K562 (cell line): ENCODE data around the gene MEF2D. TPM values are rescaled to one million over a fixed set of nuclear protein-coding genes. Genes with fewer than 3 reads are reported as not detected.

Experiments used
- ATF4 ChIP-seq: fragments of 450-650 bp; formaldehyde crosslinking; IDR thresholded peaks from 2 replicates; pipeline ENCODE4 v1.4.0; 2022; ENCODE audit warnings: mild to moderate bottlenecking, moderate library complexity
- FOXP1 ChIP-seq: sonication (generic); formaldehyde crosslinking; IDR thresholded peaks from 2 replicates; pipeline ENCODE4 v1.8.0; 2022; ENCODE audit warnings: mild to moderate bottlenecking, missing genetic modification reagents
- HMGXB4 ChIP-seq: sonication (generic); formaldehyde crosslinking; IDR thresholded peaks from 2 replicates; pipeline ENCODE4 v1.8.1; 2023; ENCODE audit warnings: mild to moderate bottlenecking, missing genetic modification reagents
- IRF1 ChIP-seq: sonication (generic); formaldehyde crosslinking; IDR thresholded peaks from 2 replicates; pipeline ENCODE4 v1.8.0; 2022; ENCODE audit warnings: missing genetic modification reagents, mild to moderate bottlenecking, borderline replicate concordance
- JUN ChIP-seq, 2 experiments: sonication (generic) in 1 of 2; formaldehyde crosslinking in 1 of 2; IDR thresholded peaks; 2 replicates each; pipeline versions ENCODE4 v1.6.1 to v1.8.0; 2012 to 2022; ENCODE audit warnings: borderline replicate concordance in 2 of 2, mild to moderate bottlenecking in 2 of 2, improper control_type of control experiment in 1 of 2, low read depth in 1 of 2, low read length in 1 of 2, missing genetic modification reagents in 1 of 2
- MAFG ChIP-seq: fragments of 450-650 bp; conservative IDR thresholded peaks from 2 replicates; pipeline ENCODE4 v1.6.1; 2016; ENCODE audit warnings: missing genetic modification characterization, missing compliant biosample characterization
- NBN ChIP-seq: fragments of 450-650 bp; IDR thresholded peaks from 2 replicates; pipeline ENCODE4 v1.6.1; 2016; ENCODE audit warnings: low read depth, mild to moderate bottlenecking
- NCOA2 ChIP-seq, 2 experiments: fragments of 450-650 bp; IDR thresholded peaks; 2 replicates each; pipeline ENCODE4 v1.6.1; 2018; ENCODE audit warnings: mild to moderate bottlenecking in 2 of 2, moderate library complexity in 1 of 2; ENCODE audit not compliant: partially characterized antibody in 2 of 2
- POLR3A ChIP-seq: IDR thresholded peaks from 2 replicates; pipeline ENCODE4 v1.6.1; 2011; ENCODE audit warnings: borderline replicate concordance, mild to moderate bottlenecking, moderate library complexity; ENCODE audit not compliant: insufficient read length, insufficient read depth; ENCODE audit errors: extremely low read depth
- POLR3G ChIP-seq: IDR thresholded peaks from 2 replicates; pipeline ENCODE4 v1.6.1; 2011; ENCODE audit not compliant: insufficient read length, insufficient replicate concordance; ENCODE audit errors: extremely low read depth
- RBM22 ChIP-seq: fragments of 200-400 bp; formaldehyde crosslinking; IDR thresholded peaks from 2 replicates; pipeline ENCODE4 v1.6.1; 2018; ENCODE audit warnings: low read length, low read depth; ENCODE audit not compliant: poor library complexity, severe bottlenecking
- RBM39 ChIP-seq: fragments of 200-400 bp; formaldehyde crosslinking; optimal IDR thresholded peaks from 2 replicates; pipeline ENCODE3; 2018; ENCODE audit warnings: low read depth, low read length
- SIRT6 ChIP-seq: IDR thresholded peaks from one replicate; pipeline ENCODE4 v1.6.1; 2012; ENCODE audit warnings: low read depth, mild to moderate bottlenecking, control low read depth, inconsistent platforms, low read length, moderate library complexity
- SRF ChIP-seq, 2 experiments: fragments of 250-450, 450-650 bp in 1 of 2; sonication (Bioruptor Pico) in 1 of 2; sonication (generic) in 1 of 2; formaldehyde crosslinking; IDR thresholded peaks; 2 replicates each; pipeline versions ENCODE4 v1.5.0 to v1.5.1; 2020 to 2022; ENCODE audit warnings: mild to moderate bottlenecking in 1 of 2, missing genetic modification reagents in 1 of 2
- ZBTB11 ChIP-seq, 3 experiments: fragments of 200-800 bp in 1 of 3; fragments of 250-450 bp in 1 of 3; fragments of 450-650 bp in 1 of 3; sonication (Bioruptor Pico) in 1 of 3; sonication (Bioruptor generic) in 1 of 3; formaldehyde crosslinking in 1 of 3; IDR thresholded peaks; 2 replicates each; pipeline versions ENCODE4 v1.6.1 to v1.8.0; 2016 to 2022; ENCODE audit warnings: mild to moderate bottlenecking in 2 of 3, missing genetic modification characterization in 2 of 3, missing compliant biosample characterization in 1 of 3, moderate library complexity in 1 of 3
- ZFP36 ChIP-seq: fragments of 150-350 bp; IDR thresholded peaks from 2 replicates; pipeline ENCODE4 v1.6.1; 2018; ENCODE audit warnings: low read length, low read depth; ENCODE audit not compliant: partially characterized antibody
- ZFPM2 ChIP-seq: fragments of 250-450 bp; sonication (Bioruptor Pico); IDR thresholded peaks from 2 replicates; pipeline ENCODE4 v1.5.1; 2022; ENCODE audit warnings: mild to moderate bottlenecking
- ZNF232 ChIP-seq: sonication (generic); formaldehyde crosslinking; IDR thresholded peaks from 2 replicates; pipeline ENCODE4 v1.8.0; 2022; ENCODE audit warnings: mild to moderate bottlenecking, missing genetic modification reagents
- ZNF764 ChIP-seq: fragments of 250-450 bp; sonication (Bioruptor Pico); IDR thresholded peaks from 2 replicates; pipeline ENCODE4 v1.4.0; 2020; ENCODE audit warnings: low read depth, mild to moderate bottlenecking, moderate library complexity
- polyA plus RNA-seq, 8 experiments: library from polyadenylated mRNA; depleted of rRNA in 4 of 8; stranded (reverse) in 5 of 8; unstranded in 3 of 8; fragments of >200 nt; fragmentation: Nextera tagmentation in 2 of 8; fragmentation: Illumina TruSeq in 1 of 8; extraction: Ambion mirVana in 2 of 8; extraction: Trizol in 1 of 8; gene quantifications; 2 replicates each; pipeline versions ENCODE4 v1.2.1 to v1.2.3, GENCODE V29; 2011 to 2014; ENCODE audit warnings: inconsistent platforms in 1 of 8, missing spikeins in 1 of 8
- total RNA-seq, 7 experiments: library from RNA; depleted of rRNA in 6 of 7; stranded (reverse); fragments of >200 nt in 6 of 7; fragmentation: Illumina TruSeq in 2 of 7; extraction: Trizol in 2 of 7; gene quantifications; 2 replicates each; pipeline versions ENCODE4 v1.2.1 to v1.2.3, GENCODE V29; 2011 to 2021; ENCODE audit warnings: low replicate concordance in 1 of 7

Gene MEF2D
- total and polyA plus RNA-seq, 9 of the 15 experiments (the other 6 are each of a cell fraction or from before 2014, with no cell fraction given) = 0.10 to 19.5 (median 2.6) TPM

- TF ChIP-seq IRF1 (no peak), SRF (CRISPR knock-in tag; IDR thresholded peaks at IDR 0.05) (no peak), NBN (no peak), HMGXB4 (no peak), POLR3G (no peak), RBM22 (no peak), FOXP1 (CRISPR knock-in tag) (no peak), JUN (IDR thresholded peaks at IDR 0.05; ENCODE audit: borderline replicate concordance, low read depth, low read length) (0 out of 2 replicates have a peak, but pooled peaks have one; percentile 1), JUN (CRISPR knock-in tag; IDR thresholded peaks at IDR 0.05; ENCODE audit: borderline replicate concordance) (no peak), ZBTB11 (CRISPR knock-in tag; IDR thresholded peaks at IDR 0.05) (no peak), POLR3A (no peak), ZNF232 (no peak), SIRT6 (no peak), ZFPM2 (CRISPR knock-in tag) (no peak), NCOA2 (IDR thresholded peaks at IDR 0.05; ENCODE audit: partially characterized antibody in 2 of 2) (no peak), ATF4 (CRISPR knock-in tag) (no peak), ZNF764 (CRISPR knock-in tag) (no peak), ZFP36 (no peak), MAFG (tag) (no peak), RBM39 (no peak)
These were observed 2.0 kb downstream of the MEF2D start (continued) for GRCh38 chr1:156498432-156499193.
